ENCODE measurements around the gene MYCBP2. TPM values are rescaled to one million over a fixed set of nuclear protein-coding genes. Genes with fewer than 3 reads are reported as not detected.
A peak's percentile ranks its signal among the peaks of the same experiment; 100 is the strongest.

MYCBP2 gene
- polyA plus RNA-seq (2013, experiment 1 of 2), result 19.4 TPM
- 19.5 TPM for polyA plus RNA-seq (2013, experiment 2 of 2)

GRCh38 chr13:77326905-77327604, at the start of gene MYCBP2:
TSS of gene MYCBP2 (minus strand) at chr13:77327094. CDS start at chr13:77326775, 319 bp downstream.
- Histone ChIP-seq H3K27me3 (ENCODE audit: insufficient read depth, low read length, poor library complexity) (no peaks in the 10 kb centered on the region), H3K56ac (ENCODE audit: low read length) (peak within 1 kb of the TSS; percentile 88), H2BK5ac (ENCODE audit: low read length) (no peak within 1 kb of the TSS), H3K36me3 (ENCODE audit: control insufficient read depth, insufficient read depth, low read length) (no peaks in the 10 kb centered on the region), H3K23ac (ENCODE audit: low read length) (peak within 1 kb of the TSS; percentile 7), H2BK120ac (ENCODE audit: low read depth, low read length) (no peak within 1 kb of the TSS), H2BK15ac (replicated peaks; ENCODE audit: low read depth) (no peak within 1 kb of the TSS), H3K79me2 (ENCODE audit: control insufficient read depth, insufficient read depth, low read length) (peaks cover 24% of the 10 kb centered on the region), H3K27ac (ENCODE audit: low read depth, low read length) (no peak within 1 kb of the TSS), H4K8ac (ENCODE audit: low read depth, low read length) (no peak within 1 kb of the TSS), H2AK5ac (ENCODE audit: low read length) (no peak within 1 kb of the TSS), H3K4ac (ENCODE audit: low read depth, low read length) (peak within 1 kb of the TSS; percentile 38), H3K4me2 (ENCODE audit: low read length) (peak within 1 kb of the TSS; percentile 66), H4K5ac (ENCODE audit: low read length) (no peak within 1 kb of the TSS), H3K4me3 (ENCODE audit: low read length) (peak within 1 kb of the TSS; percentile 1), H3K9ac (ENCODE audit: low read length) (peak within 1 kb of the TSS; percentile 58), H3K18ac (ENCODE audit: low read length) (peak within 1 kb of the TSS; percentile 71), H3K79me1 (ENCODE audit: low read length) (peaks cover 5% of the 10 kb centered on the region), H3K4me1 (ENCODE audit: control insufficient read depth, low read depth, low read length) (peaks cover 10% of the 10 kb centered on the region)
- WGBS (ENCODE audit: extremely low coverage, insufficient coverage, low lambda C conversion rate), result no CpG with 5 or more reads among the region's 35 CpGs
- peak; percentile 100 for DNase-seq

GRCh38 chr13:77375560-77376108, 48.7 kb upstream of the MYCBP2 start:
- no peak for DNase-seq
- Histone ChIP-seq H2BK5ac (ENCODE audit: low read length) (no peak overlapping the region), H3K4me3 (ENCODE audit: low read length) (no peak overlapping the region), H3K79me1 (ENCODE audit: low read length) (no peaks in the 10 kb centered on the region), H3K4ac (ENCODE audit: low read depth, low read length) (no peak overlapping the region), H3K18ac (ENCODE audit: low read length) (no peak overlapping the region), H3K4me2 (ENCODE audit: low read length) (no peak overlapping the region), H3K27me3 (ENCODE audit: insufficient read depth, low read length, poor library complexity) (no peaks in the 10 kb centered on the region), H3K4me1 (ENCODE audit: control insufficient read depth, low read depth, low read length) (no peaks in the 10 kb centered on the region), H3K79me2 (ENCODE audit: control insufficient read depth, insufficient read depth, low read length) (no peaks in the 10 kb centered on the region), H2BK120ac (ENCODE audit: low read depth, low read length) (no peak overlapping the region), H3K9ac (ENCODE audit: low read length) (no peak overlapping the region), H2AK5ac (ENCODE audit: low read length) (no peak overlapping the region), H3K56ac (ENCODE audit: low read length) (no peak overlapping the region), H3K23ac (ENCODE audit: low read length) (no peak overlapping the region), H4K8ac (ENCODE audit: low read depth, low read length) (no peak overlapping the region), H3K27ac (ENCODE audit: low read depth, low read length) (no peak overlapping the region), H2BK15ac (replicated peaks; ENCODE audit: low read depth) (no peak overlapping the region), H3K36me3 (ENCODE audit: control insufficient read depth, insufficient read depth, low read length) (no peaks in the 10 kb centered on the region), H4K5ac (ENCODE audit: low read length) (no peak overlapping the region)
- no CpG with 5 or more reads among the region's 1 CpG for WGBS (ENCODE audit: extremely low coverage, insufficient coverage, low lambda C conversion rate)

GRCh38 chr13:77374786-77375185, 47.9 kb upstream of the MYCBP2 start:
- Histone ChIP-seq H4K5ac (ENCODE audit: low read length) (no peak overlapping the region), H3K4ac (ENCODE audit: low read depth, low read length) (no peak overlapping the region), H3K9ac (ENCODE audit: low read length) (no peak overlapping the region), H3K18ac (ENCODE audit: low read length) (no peak overlapping the region), H4K8ac (ENCODE audit: low read depth, low read length) (no peak overlapping the region), H2AK5ac (ENCODE audit: low read length) (no peak overlapping the region), H3K79me2 (ENCODE audit: control insufficient read depth, insufficient read depth, low read length) (no peaks in the 10 kb centered on the region), H3K27me3 (ENCODE audit: insufficient read depth, low read length, poor library complexity) (no peaks in the 10 kb centered on the region), H3K4me2 (ENCODE audit: low read length) (no peak overlapping the region), H3K79me1 (ENCODE audit: low read length) (no peaks in the 10 kb centered on the region), H2BK15ac (replicated peaks; ENCODE audit: low read depth) (no peak overlapping the region), H3K4me1 (ENCODE audit: control insufficient read depth, low read depth, low read length) (no peaks in the 10 kb centered on the region), H3K27ac (ENCODE audit: low read depth, low read length) (no peak overlapping the region), H3K23ac (ENCODE audit: low read length) (no peak overlapping the region), H2BK5ac (ENCODE audit: low read length) (no peak overlapping the region), H3K4me3 (ENCODE audit: low read length) (no peak overlapping the region), H3K56ac (ENCODE audit: low read length) (no peak overlapping the region), H3K36me3 (ENCODE audit: control insufficient read depth, insufficient read depth, low read length) (no peaks in the 10 kb centered on the region), H2BK120ac (ENCODE audit: low read depth, low read length) (no peak overlapping the region)
- no peak for DNase-seq
- no CpG with 5 or more reads among the region's 2 CpGs for WGBS (ENCODE audit: extremely low coverage, insufficient coverage, low lambda C conversion rate)

- H3K36me3 ChIP-seq (ENCODE audit: control insufficient read depth, insufficient read depth, low read length), result no peaks in the 10 kb centered on the region
- H3K18ac ChIP-seq (ENCODE audit: low read length), result no peak overlapping the region
- H3K9ac ChIP-seq (ENCODE audit: low read length), result no peak overlapping the region
- WGBS (ENCODE audit: extremely low coverage, insufficient coverage, low lambda C conversion rate), result no CpG with 5 or more reads among the region's 1 CpG
- no peak overlapping the region for H4K8ac ChIP-seq (ENCODE audit: low read depth, low read length)
- no peaks in the 10 kb centered on the region for H3K79me1 ChIP-seq (ENCODE audit: low read length)
- H2AK5ac ChIP-seq (ENCODE audit: low read length), result no peak overlapping the region
- H3K79me2 ChIP-seq (ENCODE audit: control insufficient read depth, insufficient read depth, low read length), result no peaks in the 10 kb centered on the region
- H3K4me3 ChIP-seq (ENCODE audit: low read length), result no peak overlapping the region
- H3K4me1 ChIP-seq (ENCODE audit: control insufficient read depth, low read depth, low read length), result no peaks in the 10 kb centered on the region
- H4K5ac ChIP-seq (ENCODE audit: low read length), result no peak overlapping the region
- H3K27ac ChIP-seq (ENCODE audit: low read depth, low read length), result no peak overlapping the region
- no peaks in the 10 kb centered on the region for H3K27me3 ChIP-seq (ENCODE audit: insufficient read depth, low read length, poor library complexity)
- no peak overlapping the region for H3K4ac ChIP-seq (ENCODE audit: low read depth, low read length)
- no peak overlapping the region for H3K23ac ChIP-seq (ENCODE audit: low read length)
- H2BK120ac ChIP-seq (ENCODE audit: low read depth, low read length), result no peak overlapping the region
- H3K4me2 ChIP-seq (ENCODE audit: low read length), result no peak overlapping the region
- no peak overlapping the region for H2BK15ac ChIP-seq (replicated peaks; ENCODE audit: low read depth)
- H3K56ac ChIP-seq (ENCODE audit: low read length), result no peak overlapping the region
- DNase-seq, result no peak
- H2BK5ac ChIP-seq (ENCODE audit: low read length), result no peak overlapping the region
Observed at GRCh38 chr13:77374339-77374738, 47.4 kb upstream of the MYCBP2 start.

- Histone ChIP-seq H3K79me1 (ENCODE audit: low read length) (no peaks in the 10 kb centered on the region), H3K4ac (ENCODE audit: low read depth, low read length) (no peak overlapping the region), H2BK15ac (replicated peaks; ENCODE audit: low read depth) (no peak overlapping the region), H3K56ac (ENCODE audit: low read length) (no peak overlapping the region), H3K36me3 (ENCODE audit: control insufficient read depth, insufficient read depth, low read length) (no peaks in the 10 kb centered on the region), H4K8ac (ENCODE audit: low read depth, low read length) (no peak overlapping the region), H2BK5ac (ENCODE audit: low read length) (no peak overlapping the region), H2AK5ac (ENCODE audit: low read length) (no peak overlapping the region), H3K4me1 (ENCODE audit: control insufficient read depth, low read depth, low read length) (no peaks in the 10 kb centered on the region), H3K9ac (ENCODE audit: low read length) (no peak overlapping the region), H2BK120ac (ENCODE audit: low read depth, low read length) (no peak overlapping the region), H3K27me3 (ENCODE audit: insufficient read depth, low read length, poor library complexity) (no peaks in the 10 kb centered on the region), H3K27ac (ENCODE audit: low read depth, low read length) (no peak overlapping the region), H3K23ac (ENCODE audit: low read length) (no peak overlapping the region), H3K4me3 (ENCODE audit: low read length) (no peak overlapping the region), H3K18ac (ENCODE audit: low read length) (no peak overlapping the region), H3K79me2 (ENCODE audit: control insufficient read depth, insufficient read depth, low read length) (no peaks in the 10 kb centered on the region), H3K4me2 (ENCODE audit: low read length) (no peak overlapping the region), H4K5ac (ENCODE audit: low read length) (no peak overlapping the region)
- WGBS (ENCODE audit: extremely low coverage, insufficient coverage, low lambda C conversion rate), result no CpG with 5 or more reads among the region's 1 CpG
- no peak for DNase-seq
Observed at GRCh38 chr13:77373502-77373901, 46.6 kb upstream of the MYCBP2 start.

All from mesendoderm (in vitro differentiated cells).